T1000 (cell line): ENCODE data around the gene FOXF2.

Experiments used
- DNase-seq: peaks from one replicate; lab custom pipeline; 2025; ENCODE audit warnings: mixed read lengths; lab: John Stamatoyannopoulos, UW

The FOXF2 gene

GRCh38 chr6:1390946-1391799, 1.8 kb downstream of the FOXF2 start:
- no peak for DNase-seq

DNA sequence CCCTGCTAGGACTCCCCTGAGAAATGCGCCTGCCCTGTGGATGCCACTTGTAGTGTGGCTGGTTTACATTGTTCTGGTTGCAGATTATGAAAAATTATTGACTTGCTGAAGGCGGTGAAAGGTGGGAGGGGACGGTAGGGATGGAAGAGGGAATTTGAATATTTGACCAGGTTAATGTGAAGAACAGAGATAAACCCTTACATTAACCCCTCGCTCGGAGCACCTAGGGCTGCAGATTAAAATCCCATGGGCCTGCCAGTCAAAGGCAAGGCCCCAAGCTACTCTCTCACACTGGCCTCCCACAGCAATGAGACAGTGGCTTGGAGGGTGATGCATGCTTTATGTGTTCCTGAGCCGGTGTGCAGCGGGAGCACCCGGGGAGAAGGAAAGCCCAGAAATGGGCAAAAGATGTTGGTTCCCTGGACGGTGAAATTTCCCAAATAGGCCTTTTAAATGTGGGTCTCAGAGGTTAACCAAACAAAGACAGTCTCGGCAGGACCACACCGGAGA, 2.5 kb downstream of the FOXF2 start:
- DNase-seq, result no peak

DNA sequence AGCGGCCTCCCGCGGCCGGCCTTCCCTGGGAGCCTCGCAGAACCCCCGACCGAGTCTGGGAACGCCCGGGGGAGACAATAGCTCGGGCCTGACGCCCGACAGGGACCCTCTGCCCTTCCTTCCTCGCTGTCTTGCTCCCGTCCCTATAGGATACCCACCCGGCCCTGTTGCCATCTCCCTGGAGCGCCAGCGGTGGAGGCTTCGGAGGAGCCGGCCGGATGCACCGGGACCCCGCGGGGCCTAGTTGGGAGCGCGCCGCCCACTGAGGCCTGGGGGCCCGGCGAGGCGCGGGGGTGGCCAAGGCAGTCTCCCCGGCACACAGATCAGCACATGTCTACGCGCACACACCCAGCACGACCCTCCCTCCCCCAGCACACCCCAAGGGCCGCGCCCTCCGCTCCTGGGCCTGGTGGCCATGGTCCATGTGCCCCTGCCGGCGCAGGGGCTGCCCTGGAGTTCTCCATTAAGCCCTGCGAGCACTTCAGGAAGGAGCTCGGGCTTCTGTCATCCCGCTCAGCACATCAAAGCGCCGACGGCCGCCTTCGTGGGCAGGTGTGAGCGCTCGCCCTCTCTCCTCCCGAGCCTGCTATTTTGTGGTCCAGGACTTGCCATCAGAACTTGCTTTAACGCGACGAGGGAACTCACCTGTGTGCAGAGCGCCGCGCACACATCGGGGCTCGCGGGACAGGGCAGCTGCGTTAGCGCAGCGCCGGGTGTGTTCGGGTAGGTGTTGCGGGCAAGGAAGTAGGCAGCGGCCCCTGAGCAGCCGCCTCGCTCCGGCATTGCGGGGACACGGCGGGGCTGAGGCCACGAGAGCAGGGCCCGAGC, 3.7 kb downstream of the FOXF2 start:
- DNase-seq, result no peak

DNA sequence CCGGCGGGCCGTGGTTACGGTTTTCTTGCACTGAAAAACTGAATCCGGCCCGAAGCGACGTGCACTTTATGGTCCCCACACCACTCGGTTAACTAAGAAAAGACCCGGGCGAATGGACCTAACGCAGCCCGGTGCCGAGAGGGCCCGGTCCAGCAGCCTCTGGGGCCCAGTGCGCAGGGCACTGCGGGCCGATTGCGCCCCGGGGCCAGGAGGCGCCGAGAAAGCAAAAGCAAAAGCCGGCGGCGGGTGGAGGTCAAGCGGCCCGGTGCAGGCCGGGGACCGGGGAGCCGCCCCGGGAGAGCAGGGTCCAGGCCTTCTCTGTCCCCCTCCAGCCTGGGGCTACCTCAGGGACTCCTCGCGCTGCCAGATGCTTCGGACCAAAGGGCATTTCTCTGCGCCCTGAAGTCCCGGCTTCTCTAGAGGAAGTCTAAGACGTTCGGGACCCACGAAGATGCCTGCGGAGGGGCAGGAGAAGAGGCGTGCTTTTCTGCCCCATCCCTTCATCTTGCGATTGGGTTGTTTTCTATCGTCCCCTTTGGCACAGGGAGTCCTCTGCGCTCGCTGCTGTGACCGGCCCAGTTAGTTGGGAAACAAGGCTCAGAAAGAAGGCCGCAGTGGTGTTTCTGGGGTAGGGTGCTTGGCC, 4.4 kb downstream of the FOXF2 start:
- DNase-seq, result no peak

GRCh38 chr6:1394514-1395463, 5.4 kb downstream of the FOXF2 start:
- DNase-seq, result no peak

DNA sequence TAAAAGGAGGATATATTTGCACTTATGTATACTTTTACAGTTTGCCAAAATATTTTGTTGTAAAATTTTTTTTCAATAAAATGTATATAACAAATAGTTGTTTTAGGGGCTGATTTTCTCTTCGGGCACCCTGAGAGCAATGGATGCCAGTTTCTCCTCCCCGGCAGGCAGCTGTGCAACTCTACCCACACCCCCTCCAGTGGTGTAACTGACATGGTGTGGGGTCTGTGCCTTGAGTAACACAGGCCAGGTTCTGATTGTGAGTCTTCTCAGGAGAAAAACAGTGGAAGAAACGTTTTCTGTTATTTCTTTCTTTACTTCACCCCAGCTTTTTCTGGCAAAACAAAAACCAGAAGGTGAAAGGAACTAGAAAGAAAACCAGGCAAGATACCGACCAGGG, 6.1 kb downstream of the FOXF2 start:
- no peak for DNase-seq

DNA sequence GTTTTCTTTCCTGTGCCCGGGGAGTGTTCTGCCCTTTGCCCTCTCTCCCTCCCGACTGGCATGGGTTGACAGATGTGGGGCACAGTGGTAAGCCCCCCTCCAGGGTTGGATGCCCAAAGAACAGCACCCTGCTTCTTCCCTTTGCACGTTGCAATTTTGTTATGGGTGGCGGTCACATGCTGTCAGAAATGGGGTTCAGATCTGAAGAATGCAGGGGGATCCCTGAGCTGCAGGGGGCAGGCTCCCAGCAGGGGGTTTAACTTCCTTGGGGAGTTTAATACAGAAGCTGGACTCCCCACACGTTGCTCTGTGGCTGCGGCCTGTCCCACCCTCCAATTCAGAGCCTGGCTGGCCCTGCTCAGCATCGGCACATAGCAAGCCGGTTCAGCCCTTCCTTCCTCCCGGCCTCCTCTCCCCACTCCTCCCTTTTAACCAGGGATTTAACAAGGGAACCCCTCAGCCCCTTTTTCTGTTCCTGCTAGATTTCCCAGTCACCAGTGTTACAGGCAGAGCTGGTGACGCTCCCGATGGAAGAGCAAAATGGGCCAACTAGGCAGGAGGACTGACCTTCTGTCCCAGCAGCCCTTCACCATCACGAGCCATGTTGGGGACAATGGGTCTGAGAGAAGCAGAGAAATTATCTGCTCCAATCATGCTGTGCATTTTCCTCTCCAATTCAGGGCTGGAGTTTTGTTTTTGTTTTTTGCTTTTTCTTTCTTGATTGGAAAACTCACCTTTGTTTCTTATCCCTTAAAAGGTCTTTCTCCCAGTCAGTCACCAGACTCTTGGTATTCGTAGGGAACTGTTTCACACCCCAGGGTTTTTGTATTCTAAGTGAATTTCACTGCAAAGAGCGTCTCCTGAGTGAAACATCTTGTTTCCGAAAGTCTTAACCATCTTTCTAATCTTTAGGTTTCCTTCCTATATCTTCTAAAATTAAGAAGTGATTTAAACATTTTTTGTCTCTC, 6.8 kb downstream of the FOXF2 start:
- DNase-seq, result no peak

DNA sequence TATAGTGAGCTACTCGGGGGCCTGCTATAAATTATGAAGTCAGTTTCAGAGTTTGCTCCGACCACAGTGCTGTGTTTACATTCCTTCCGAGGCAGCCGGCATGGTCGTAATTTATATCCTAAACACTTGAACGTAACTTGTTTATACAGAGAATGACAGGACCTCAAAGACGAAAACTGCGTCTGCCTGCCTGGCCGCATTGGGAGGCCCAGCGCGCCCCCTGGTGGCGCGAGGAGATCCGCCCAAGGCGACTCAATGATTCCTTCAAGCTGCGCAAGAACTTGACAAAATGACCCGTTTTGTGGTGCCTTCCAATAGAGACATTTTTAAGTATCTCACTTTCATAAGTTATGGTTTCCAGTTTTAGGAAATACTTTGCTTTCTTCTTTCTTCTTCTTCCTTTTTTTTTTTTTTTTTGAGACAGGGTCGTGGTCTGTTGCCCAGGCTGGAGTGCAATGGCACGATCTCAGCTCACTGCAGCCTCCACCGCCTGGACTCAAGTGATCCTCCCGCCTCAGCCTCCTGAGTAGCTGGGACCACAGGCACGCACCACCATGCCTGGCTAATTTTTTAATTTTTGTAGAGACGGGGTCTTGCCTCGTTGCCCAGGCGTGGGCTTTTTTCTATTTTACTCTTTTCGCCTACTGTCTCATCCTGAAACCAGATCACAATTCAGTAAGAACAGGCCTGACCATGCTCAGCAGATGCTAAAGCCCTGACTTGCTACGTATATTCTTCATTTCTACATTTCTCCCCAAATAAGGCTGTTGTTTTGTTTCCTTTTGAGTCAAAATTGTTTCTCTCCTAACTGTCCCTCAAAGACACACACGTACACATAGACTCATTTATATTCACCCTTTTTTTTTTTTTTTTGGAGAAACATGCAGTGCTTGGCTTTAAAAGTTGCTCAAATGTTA, 7.8 kb downstream of the FOXF2 start:
- DNase-seq, result peak; percentile 44

GRCh38 chr6:1399085-1399780, 9.9 kb downstream of the FOXF2 start:
- no peak for DNase-seq

DNA sequence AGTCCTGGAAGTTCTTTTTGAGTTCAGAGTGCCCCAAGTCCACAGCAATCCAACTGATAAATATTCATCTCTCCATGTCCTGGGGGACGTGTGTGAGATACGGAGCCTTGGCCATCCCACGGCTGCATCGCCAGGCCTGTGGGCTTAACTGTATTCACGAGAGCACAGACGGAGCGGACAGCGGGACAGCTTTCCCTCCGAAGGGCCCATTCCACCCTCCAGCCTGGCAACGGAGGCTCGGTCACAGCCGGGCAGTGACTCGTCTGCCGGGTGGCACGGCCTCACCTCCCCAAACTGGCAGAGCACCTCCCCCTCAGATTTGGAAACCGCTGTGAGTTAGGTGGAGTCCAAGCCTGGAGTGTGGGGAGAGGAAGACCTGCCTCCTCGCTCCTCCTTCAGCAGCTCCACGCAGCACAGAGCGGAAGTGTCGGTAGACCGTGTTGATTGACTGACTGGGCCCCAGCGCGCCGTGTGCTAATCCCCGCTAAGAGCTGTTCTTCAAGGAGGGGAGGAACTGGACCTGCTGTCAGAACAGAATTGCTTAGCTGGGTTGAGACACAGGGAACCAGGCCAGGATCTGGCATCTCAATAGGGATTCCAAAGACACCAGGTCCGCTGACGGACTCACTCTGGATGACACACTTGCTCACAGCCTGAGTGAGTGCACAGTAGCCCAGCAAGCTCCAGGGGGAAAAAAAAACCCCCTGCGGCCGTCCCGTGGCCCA, 10.9 kb downstream of the FOXF2 start:
- DNase-seq, result no peak

DNA sequence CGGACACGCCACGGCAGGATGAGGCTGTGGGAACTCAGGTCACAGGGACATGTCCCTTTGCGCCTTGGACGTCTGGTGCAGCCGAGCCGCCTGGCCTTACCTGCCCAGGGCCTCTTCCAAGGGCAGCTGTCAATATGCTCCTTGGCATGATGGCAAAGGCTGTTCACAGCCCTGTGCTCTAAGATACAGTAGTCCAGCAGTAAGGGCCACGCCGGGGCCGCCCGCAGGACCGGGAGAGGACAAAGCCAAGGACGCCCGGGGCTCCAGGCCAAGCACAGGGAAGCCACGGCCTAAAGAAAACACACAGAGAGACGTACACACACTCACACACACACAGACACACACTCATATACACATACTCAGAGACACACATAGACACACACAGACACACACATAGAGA, 13.0 kb downstream of the FOXF2 start:
- DNase-seq, result no peak

DNA sequence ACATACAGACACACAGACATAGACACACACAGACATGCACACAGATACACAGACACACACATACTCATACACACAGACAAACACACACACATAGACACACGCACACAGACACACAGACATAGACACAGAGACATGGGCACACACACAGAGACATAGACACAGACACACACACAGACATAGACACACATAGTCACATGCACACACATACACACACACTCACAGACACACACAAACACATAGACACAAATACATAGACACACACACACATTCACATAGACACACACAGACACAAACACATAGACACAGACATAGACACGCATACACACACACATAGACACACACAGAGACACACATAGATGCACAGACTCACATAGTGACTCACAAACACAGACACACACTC, 13.5 kb downstream of the FOXF2 start:
- no peak for DNase-seq

GRCh38 chr6:1403851-1404712, 14.7 kb downstream of the FOXF2 start:
- DNase-seq, result no peak

DNA sequence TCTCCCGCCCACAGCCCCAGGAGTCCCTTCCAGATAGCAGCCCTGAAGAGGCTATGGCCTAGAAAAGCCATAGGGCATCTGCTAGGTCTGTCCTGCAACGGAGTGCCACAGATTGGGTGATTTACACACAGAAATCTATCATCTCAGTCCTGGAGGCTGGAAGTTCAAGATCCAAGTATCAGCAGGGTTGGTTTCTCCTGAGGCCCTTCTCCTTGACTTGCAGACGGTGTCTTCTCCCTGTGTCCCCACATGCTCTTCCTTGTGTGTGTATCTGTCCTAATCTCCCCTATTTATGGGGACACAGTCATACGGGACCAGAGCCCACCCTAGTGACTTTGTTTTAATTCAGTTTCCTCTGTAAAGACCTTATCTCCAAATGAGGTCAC, 15.3 kb downstream of the FOXF2 start:
- DNase-seq, result no peak

DNA sequence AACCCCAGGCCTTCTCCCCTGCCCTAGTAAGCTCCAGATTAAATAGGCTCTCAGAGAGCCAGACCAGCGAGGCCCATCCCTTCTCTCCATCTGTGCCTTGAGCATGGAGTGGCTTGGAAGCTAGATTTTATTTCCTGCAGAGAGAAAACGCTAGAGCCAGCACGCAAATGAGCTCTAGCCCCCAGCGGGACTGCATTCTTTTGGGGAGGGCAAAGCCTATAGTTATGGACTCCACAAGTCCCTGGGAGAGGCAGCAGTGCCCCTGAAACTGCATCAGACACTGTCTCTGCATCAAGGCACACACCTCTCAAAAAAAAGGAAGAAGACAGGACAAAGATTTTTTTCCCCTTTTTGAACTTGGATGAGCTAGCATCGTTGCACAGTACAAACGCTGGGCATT, 15.8 kb downstream of the FOXF2 start:
- no peak for DNase-seq

GRCh38 chr6:1406306-1407072, 17.1 kb downstream of the FOXF2 start:
- DNase-seq, result no peak
